ENCODE results near the gene SLC18B1. TPM values are rescaled to one million over a fixed set of nuclear protein-coding genes. Genes with fewer than 3 reads are reported as not detected.

SLC18B1 gene
- total RNA-seq, 1 experiment from 2014 or later: 19.5 TPM

DNA sequence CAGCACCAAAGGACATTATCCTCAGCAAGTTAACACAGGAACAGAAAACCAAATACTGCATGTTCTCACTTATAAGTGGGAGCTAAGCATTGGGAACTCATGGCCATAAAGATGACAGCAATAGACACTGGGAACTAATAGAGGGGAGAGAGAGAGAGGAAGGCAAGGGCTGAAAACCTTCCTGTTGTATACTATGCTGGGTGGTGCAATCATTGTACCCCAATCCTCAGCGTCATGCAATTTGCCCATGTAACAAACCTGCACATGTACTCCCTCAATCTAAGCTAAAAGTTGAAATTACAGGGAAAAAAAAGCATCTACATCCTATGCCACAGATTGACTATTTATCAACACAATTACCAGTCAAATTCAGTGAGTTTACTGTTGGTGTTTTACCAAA is 64.6 kb downstream of the SLC18B1 start:
- no peaks in the 10 kb centered on the region for H3K27me3 Mint-ChIP-seq (ENCODE audit: insufficient read depth, unreplicated experiment)
- TF ChIP-seq, protein P1, sequence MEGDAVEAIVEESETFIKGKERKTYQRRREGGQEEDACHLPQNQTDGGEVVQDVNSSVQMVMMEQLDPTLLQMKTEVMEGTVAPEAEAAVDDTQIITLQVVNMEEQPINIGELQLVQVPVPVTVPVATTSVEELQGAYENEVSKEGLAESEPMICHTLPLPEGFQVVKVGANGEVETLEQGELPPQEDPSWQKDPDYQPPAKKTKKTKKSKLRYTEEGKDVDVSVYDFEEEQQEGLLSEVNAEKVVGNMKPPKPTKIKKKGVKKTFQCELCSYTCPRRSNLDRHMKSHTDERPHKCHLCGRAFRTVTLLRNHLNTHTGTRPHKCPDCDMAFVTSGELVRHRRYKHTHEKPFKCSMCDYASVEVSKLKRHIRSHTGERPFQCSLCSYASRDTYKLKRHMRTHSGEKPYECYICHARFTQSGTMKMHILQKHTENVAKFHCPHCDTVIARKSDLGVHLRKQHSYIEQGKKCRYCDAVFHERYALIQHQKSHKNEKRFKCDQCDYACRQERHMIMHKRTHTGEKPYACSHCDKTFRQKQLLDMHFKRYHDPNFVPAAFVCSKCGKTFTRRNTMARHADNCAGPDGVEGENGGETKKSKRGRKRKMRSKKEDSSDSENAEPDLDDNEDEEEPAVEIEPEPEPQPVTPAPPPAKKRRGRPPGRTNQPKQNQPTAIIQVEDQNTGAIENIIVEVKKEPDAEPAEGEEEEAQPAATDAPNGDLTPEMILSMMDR (IDR thresholded peaks at IDR 0.05; ENCODE audit: unreplicated experiment): no peak
- no TSS peak for BruUV-seq (replicated peaks)
- no peaks in the 10 kb centered on the region for H3K9me3 Mint-ChIP-seq (ENCODE audit: unreplicated experiment)
- no peaks in the 10 kb centered on the region for H3K36me3 Mint-ChIP-seq (ENCODE audit: insufficient read depth, unreplicated experiment)
- ChIA-PET CTCF (no interaction called here), POLR2A (interaction anchor here (1.4 to 6.0 kb wide), 5 partner anchors 10 to 80 kb away, joined by 5 to 52 read pairs (median 37); partner anchors contain the start of gene RPS12)
- H3K4me1 Mint-ChIP-seq (ENCODE audit: insufficient read depth, unreplicated experiment): peaks cover 43% of the 10 kb centered on the region
- H3K27ac Mint-ChIP-seq (ENCODE audit: low read depth, unreplicated experiment): peak overlapping the region; percentile 86
- DNase-seq (ENCODE audit: unreplicated experiment): peak; percentile 57
- intact Hi-C loops (cut with micrococcal nuclease): loop anchor here (2.0 kb wide), 1 partner anchor 47 kb away; no protein-coding TSS in a partner anchor
- H3K4me3 Mint-ChIP-seq (ENCODE audit: unreplicated experiment): peak overlapping the region; percentile 59

DNA sequence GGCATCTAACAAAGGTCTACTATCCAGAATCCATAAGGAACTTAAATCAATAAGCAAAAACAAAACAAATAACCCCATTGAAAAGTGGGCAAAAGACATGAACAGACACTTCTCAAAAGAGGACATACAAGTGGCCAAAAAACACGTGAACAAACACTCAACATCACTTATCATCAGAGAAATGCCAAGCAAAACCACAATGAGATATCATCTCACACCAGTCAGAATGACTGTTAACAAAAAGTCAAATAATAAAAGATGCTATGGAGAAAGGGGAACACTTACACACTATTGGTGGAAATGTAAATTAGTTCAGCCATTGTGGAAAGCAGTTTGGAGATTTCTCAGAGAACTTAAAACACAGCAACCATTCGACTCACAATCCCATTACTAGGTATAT is 65.2 kb downstream of the SLC18B1 start:
- BruUV-seq (replicated peaks): no TSS peak
- H3K36me3 Mint-ChIP-seq (ENCODE audit: insufficient read depth, unreplicated experiment): no peaks in the 10 kb centered on the region
- no peaks in the 10 kb centered on the region for H3K9me3 Mint-ChIP-seq (ENCODE audit: unreplicated experiment)
- peaks cover 46% of the 10 kb centered on the region for H3K4me1 Mint-ChIP-seq (ENCODE audit: insufficient read depth, unreplicated experiment)
- peak overlapping the region; percentile 59 for H3K4me3 Mint-ChIP-seq (ENCODE audit: unreplicated experiment)
- no peak for DNase-seq (ENCODE audit: unreplicated experiment)
- peak overlapping the region; percentile 86 for H3K27ac Mint-ChIP-seq (ENCODE audit: low read depth, unreplicated experiment)
- ChIA-PET CTCF (interaction anchor here (0.9 kb wide), 1 partner anchor 63 kb away, joined by 3 read pairs; no protein-coding TSS in a partner anchor), POLR2A (interaction anchor here (1.8 to 6.0 kb wide), 3 partner anchors 9 to 81 kb away, joined by 7 to 52 read pairs (median 38); partner anchors contain the start of gene RPS12)
- intact Hi-C loops (cut with micrococcal nuclease): no loop called here
- no peaks in the 10 kb centered on the region for H3K27me3 Mint-ChIP-seq (ENCODE audit: insufficient read depth, unreplicated experiment)
- TF ChIP-seq, protein P1 (IDR thresholded peaks at IDR 0.05; ENCODE audit: unreplicated experiment): no peak

DNA sequence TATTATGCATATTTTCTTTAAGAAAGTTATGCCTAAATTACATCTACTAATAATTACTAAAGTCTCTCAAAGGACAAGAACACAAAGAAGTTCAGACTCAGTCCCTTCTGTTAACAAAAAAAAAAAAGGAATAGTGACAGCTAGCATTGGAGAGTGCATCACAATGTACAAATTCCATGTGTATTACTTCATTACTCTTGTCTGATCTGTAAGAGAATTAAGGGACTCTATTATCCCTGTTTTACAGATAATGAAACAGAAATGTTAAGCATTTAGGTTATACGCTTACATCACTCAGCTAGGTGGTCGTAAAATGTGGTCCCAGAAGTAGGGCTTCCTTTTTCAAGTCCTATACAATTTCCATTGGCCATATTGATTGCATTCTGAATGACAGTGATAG is 67.4 kb downstream of the SLC18B1 start:
- no peak for DNase-seq (ENCODE audit: unreplicated experiment)

DNA sequence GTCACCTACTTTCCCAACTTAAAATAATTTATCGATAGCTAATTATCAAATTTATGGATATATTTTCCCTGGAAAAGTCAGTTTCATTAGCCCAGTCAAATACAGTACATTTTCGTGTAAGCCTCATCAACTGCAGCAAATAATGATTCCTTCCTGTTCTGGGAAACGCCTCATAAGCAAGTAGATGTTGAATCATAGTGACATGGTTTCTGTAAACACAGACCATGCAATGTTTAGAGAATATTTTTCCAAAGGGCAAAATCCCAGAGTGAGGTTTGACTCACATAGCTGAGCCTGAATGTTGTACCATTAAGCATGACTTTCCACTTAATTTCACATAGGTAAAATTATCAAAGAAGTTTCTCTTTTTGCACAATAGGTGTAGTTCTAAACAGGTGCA is 67.9 kb downstream of the SLC18B1 start:
- intact Hi-C loops (cut with micrococcal nuclease): loop anchor here (1.0 kb wide), 1 partner anchor 34 kb away; no protein-coding TSS in a partner anchor
- POLR2A ChIA-PET: interaction anchor here (0.6 to 5.4 kb wide), 5 partner anchors 20 to 68 kb away, joined by 3 to 38 read pairs (median 7); partner anchors contain the start of gene SLC18B1
- peak; percentile 70 for DNase-seq (ENCODE audit: unreplicated experiment)
- H3K27me3 Mint-ChIP-seq (ENCODE audit: insufficient read depth, unreplicated experiment): no peaks in the 10 kb centered on the region
- no peaks in the 10 kb centered on the region for H3K36me3 Mint-ChIP-seq (ENCODE audit: insufficient read depth, unreplicated experiment)
- BruUV-seq (replicated peaks): no TSS peak
- H3K27ac Mint-ChIP-seq (ENCODE audit: low read depth, unreplicated experiment): peak overlapping the region; percentile 51
- TF ChIP-seq, protein P1 (IDR thresholded peaks at IDR 0.05; ENCODE audit: unreplicated experiment): no peak
- CTCF ChIA-PET: interaction anchor here (1.0 kb wide), 1 partner anchor 15 kb away, joined by 3 read pairs; no protein-coding TSS in a partner anchor
- no peak overlapping the region for H3K4me3 Mint-ChIP-seq (ENCODE audit: unreplicated experiment)
- peaks cover 24% of the 10 kb centered on the region for H3K4me1 Mint-ChIP-seq (ENCODE audit: insufficient read depth, unreplicated experiment)
- no peaks in the 10 kb centered on the region for H3K9me3 Mint-ChIP-seq (ENCODE audit: unreplicated experiment)

More for the DNA sequence above, 67.4 kb downstream of the SLC18B1 start:
- CTCF ChIA-PET: interaction anchor here (0.7 to 1.0 kb wide), 2 partner anchors 16 to 20 kb away, joined by 3 to 5 read pairs; no protein-coding TSS in a partner anchor
- Mint-ChIP-seq H3K9me3 (ENCODE audit: unreplicated experiment) (no peaks in the 10 kb centered on the region), H3K4me1 (ENCODE audit: insufficient read depth, unreplicated experiment) (peaks cover 28% of the 10 kb centered on the region), H3K27ac (ENCODE audit: low read depth, unreplicated experiment) (peak overlapping the region; percentile 51), H3K27me3 (ENCODE audit: insufficient read depth, unreplicated experiment) (no peaks in the 10 kb centered on the region), H3K4me3 (ENCODE audit: unreplicated experiment) (no peak overlapping the region), H3K36me3 (ENCODE audit: insufficient read depth, unreplicated experiment) (no peaks in the 10 kb centered on the region)
- intact Hi-C loops (cut with micrococcal nuclease): no loop called here
- BruUV-seq (replicated peaks): no TSS peak
- POLR2A ChIA-PET: interaction anchor here (0.6 to 5.4 kb wide), 6 partner anchors 19 to 1347 kb away, joined by 3 to 38 read pairs (median 5); partner anchors contain the start of gene SLC18B1
- TF ChIP-seq, protein P1 (IDR thresholded peaks at IDR 0.05; ENCODE audit: unreplicated experiment): no peak
